GM21737 (cell line): ENCODE results near the gene TNK2.

Source experiments
- ATAC-seq: cut with Tn5 transposase; IDR thresholded peaks from one replicate; pipeline ENCODE4 v1.9.1; 2021; ENCODE audit warnings: mild to moderate bottlenecking, moderate library complexity; ENCODE audit not compliant: unreplicated experiment

The TNK2 gene

GRCh38 chr3:195854628-195855294 lies 53.6 kb downstream of the TNK2 start:
- ATAC-seq, result no peak

- ATAC-seq, result no peak
These were observed 54.4 kb downstream of the TNK2 start for GRCh38 chr3:195853996-195854395.

- no peak for ATAC-seq
These were observed 55.3 kb downstream of the TNK2 start for GRCh38 chr3:195853036-195853435.

- ATAC-seq, result peak; percentile 75
These were observed 57.4 kb downstream of the TNK2 start for GRCh38 chr3:195850857-195851543.

GRCh38 chr3:195849322-195850074 lies 58.9 kb downstream of the TNK2 start:
- ATAC-seq, result no peak

GRCh38 chr3:195847055-195847950 lies 61.0 kb downstream of the TNK2 start:
- no peak for ATAC-seq

GRCh38 chr3:195845483-195845882 lies 62.9 kb downstream of the TNK2 start:
- ATAC-seq, result no peak

- ATAC-seq, result no peak
These were observed 63.6 kb downstream of the TNK2 start for GRCh38 chr3:195844671-195845218.

GRCh38 chr3:195839260-195840010 lies 68.9 kb downstream of the TNK2 start:
- no peak for ATAC-seq

GRCh38 chr3:195838714-195839113 lies 69.6 kb downstream of the TNK2 start:
- peak; percentile 59 for ATAC-seq

- ATAC-seq, result no peak
These were observed 71.7 kb downstream of the TNK2 start for GRCh38 chr3:195836476-195837135.

- no peak for ATAC-seq
These were observed 72.6 kb downstream of the TNK2 start for GRCh38 chr3:195835791-195836190.

- no peak for ATAC-seq
These were observed 73.4 kb downstream of the TNK2 start for GRCh38 chr3:195834675-195835583.

- no peak for ATAC-seq
These were observed 78.5 kb downstream of the TNK2 start for GRCh38 chr3:195829897-195830254.

GRCh38 chr3:195828762-195829161 lies 79.6 kb downstream of the TNK2 start:
- no peak for ATAC-seq

GRCh38 chr3:195825857-195826804 lies 82.2 kb downstream of the TNK2 start:
- ATAC-seq, result no peak

- no peak for ATAC-seq
These were observed 83.2 kb downstream of the TNK2 start for GRCh38 chr3:195825191-195825588.
